ENCODE results near the gene PHLDB3. TPM values are rescaled to one million over a fixed set of nuclear protein-coding genes. Genes with fewer than 3 reads are reported as not detected.

Gene PHLDB3
- total RNA-seq, 1 experiment from 2014 or later = 8.5 TPM

DNA sequence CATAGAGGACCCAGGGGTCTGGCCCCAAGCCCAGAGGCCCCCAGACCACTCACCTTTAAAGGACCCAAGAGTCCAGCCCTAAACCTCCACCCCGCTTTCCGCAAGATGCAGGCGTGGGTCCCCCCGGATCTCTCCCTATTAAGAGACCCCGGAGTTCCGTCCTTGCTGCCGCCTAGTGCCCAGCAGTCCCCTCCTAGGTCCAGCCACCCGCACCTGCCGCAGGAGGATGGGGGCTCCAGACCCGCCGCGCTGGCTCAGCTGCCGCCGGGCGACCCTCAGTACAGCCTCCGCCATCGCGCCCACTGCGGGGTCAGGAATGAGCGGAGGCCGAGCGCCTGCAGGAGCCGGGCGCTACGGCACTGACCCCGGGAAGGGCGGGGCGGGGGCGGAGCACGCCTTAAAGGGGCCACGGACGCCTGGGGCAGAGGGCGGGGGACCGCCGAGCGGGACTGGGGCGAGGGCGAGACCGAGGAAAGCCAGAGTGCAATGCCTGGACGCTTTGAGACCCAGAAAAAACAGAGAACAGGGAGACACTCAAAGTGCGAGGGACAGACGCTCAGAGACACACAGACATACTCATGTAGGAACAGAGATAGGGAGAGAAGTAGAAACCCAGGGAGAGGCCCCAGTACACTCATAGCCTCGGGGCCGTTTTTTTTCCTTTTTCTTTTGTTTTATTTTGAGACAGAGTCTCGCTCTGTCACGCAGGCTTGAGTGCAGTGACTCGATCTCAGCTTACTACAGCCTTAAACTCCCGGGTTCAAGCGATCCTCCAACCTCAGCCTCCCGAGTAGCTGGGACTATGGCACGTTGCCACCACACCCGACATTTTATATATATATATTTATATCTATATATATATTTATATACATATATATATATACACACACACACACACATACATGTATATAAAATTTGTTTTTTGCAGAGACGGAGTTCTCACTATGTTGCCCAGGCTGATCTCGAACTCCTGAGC is 22.6 kb upstream of the PHLDB3 start, which contains the start of gene ETHE1:
Gene ETHE1, minus strand, starts transcription at position 318 of the 976 bp plus-strand sequence. Its CDS starts 24 bp downstream, at position 294.
- Histone ChIP-seq H2BK5ac (ENCODE audit: insufficient read length, low read length) (no peak within 1 kb of the TSS), H2AFZ (ENCODE audit: low read length) (no peak within 1 kb of the TSS), H3T11ph (ENCODE audit: low read length) (no peak within 1 kb of the TSS), H3K23me2 (ENCODE audit: insufficient read length, low read depth, low read length, poor library complexity, severe bottlenecking) (peaks cover 22% of the 10 kb centered on the region), H3K56ac (ENCODE audit: insufficient read length, low read depth, low read length) (no peak within 1 kb of the TSS), H3K9me3 (ENCODE audit: control insufficient read depth, low read depth, low read length) (no peaks in the 10 kb centered on the region), H3K4me1 (ENCODE audit: insufficient read depth, low read length) (no peaks in the 10 kb centered on the region), H2BK20ac (ENCODE audit: low read depth, low read length, poor library complexity, severe bottlenecking) (no peak within 1 kb of the TSS), H3K4ac (ENCODE audit: low read depth, low read length) (no peak within 1 kb of the TSS), H4K91ac (ENCODE audit: insufficient read length, low read depth, low read length) (no peak within 1 kb of the TSS), H3K14ac (ENCODE audit: insufficient read depth, low read length) (no peak within 1 kb of the TSS), H4K8ac (replicated peaks; ENCODE audit: insufficient read length, low read depth, low read length) (no peak within 1 kb of the TSS), H2AK5ac (ENCODE audit: insufficient read length, low read length) (no peak within 1 kb of the TSS), H3K27ac (ENCODE audit: insufficient read length, low read depth, low read length) (no peak within 1 kb of the TSS), H4K20me1 (ENCODE audit: control insufficient read depth, insufficient read depth, insufficient read length) (peaks cover 4% of the 10 kb centered on the region), H3K79me2 (ENCODE audit: insufficient read depth, low read length) (no peaks in the 10 kb centered on the region), H3K79me1 (ENCODE audit: insufficient read depth, low read depth, low read length, poor library complexity, severe bottlenecking) (no peaks in the 10 kb centered on the region), H4K5ac (ENCODE audit: insufficient read length, low read depth, low read length) (no peak within 1 kb of the TSS), H3K4me2 (ENCODE audit: insufficient read depth, insufficient read length, low read length) (peak within 1 kb of the TSS; percentile 86), H3K23ac (ENCODE audit: insufficient read length, low read depth, low read length) (no peak within 1 kb of the TSS), H2BK15ac (ENCODE audit: low read depth, low read length) (no peak within 1 kb of the TSS), H2BK120ac (ENCODE audit: low read depth, low read length, poor library complexity, severe bottlenecking) (no peak within 1 kb of the TSS), H3K18ac (ENCODE audit: insufficient read length, low read depth, low read length) (no peak within 1 kb of the TSS), H2BK12ac (ENCODE audit: insufficient read length, low read depth, low read length) (no peak within 1 kb of the TSS), H3K9ac (ENCODE audit: extremely low read depth, insufficient read length, low read length) (no peak within 1 kb of the TSS), H3K27me3 (ENCODE audit: insufficient read depth, low read length) (peaks cover 3% of the 10 kb centered on the region; the same call in 1 of the 2 replicates)
- no peaks in the 10 kb centered on the region for H3K9me3 Mint-ChIP-seq
- H3K27ac Mint-ChIP-seq = no peak within 1 kb of the TSS
- no peaks in the 10 kb centered on the region for H3K36me3 Mint-ChIP-seq (ENCODE audit: insufficient read depth in 1 of 3, low read depth in 3 of 3)
- H3K4me3 Mint-ChIP-seq = peak within 1 kb of the TSS; percentile 80 to 94
- peaks cover 15 to 20% of the 10 kb centered on the region in 2 experiments for H3K4me1 Mint-ChIP-seq
- peaks cover 38% of the 10 kb centered on the region for H3K27me3 Mint-ChIP-seq (ENCODE audit: low read depth)
- TF ChIP-seq, protein P1, sequence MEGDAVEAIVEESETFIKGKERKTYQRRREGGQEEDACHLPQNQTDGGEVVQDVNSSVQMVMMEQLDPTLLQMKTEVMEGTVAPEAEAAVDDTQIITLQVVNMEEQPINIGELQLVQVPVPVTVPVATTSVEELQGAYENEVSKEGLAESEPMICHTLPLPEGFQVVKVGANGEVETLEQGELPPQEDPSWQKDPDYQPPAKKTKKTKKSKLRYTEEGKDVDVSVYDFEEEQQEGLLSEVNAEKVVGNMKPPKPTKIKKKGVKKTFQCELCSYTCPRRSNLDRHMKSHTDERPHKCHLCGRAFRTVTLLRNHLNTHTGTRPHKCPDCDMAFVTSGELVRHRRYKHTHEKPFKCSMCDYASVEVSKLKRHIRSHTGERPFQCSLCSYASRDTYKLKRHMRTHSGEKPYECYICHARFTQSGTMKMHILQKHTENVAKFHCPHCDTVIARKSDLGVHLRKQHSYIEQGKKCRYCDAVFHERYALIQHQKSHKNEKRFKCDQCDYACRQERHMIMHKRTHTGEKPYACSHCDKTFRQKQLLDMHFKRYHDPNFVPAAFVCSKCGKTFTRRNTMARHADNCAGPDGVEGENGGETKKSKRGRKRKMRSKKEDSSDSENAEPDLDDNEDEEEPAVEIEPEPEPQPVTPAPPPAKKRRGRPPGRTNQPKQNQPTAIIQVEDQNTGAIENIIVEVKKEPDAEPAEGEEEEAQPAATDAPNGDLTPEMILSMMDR (conservative IDR thresholded peaks at IDR 0.05) = no peak
- peak; percentile 81 for DNase-seq
- WGBS (ENCODE audit: extremely low coverage, insufficient read length, low lambda C conversion rate) = no CpG with 5 or more reads among the region's 54 CpGs
